ENCODE data around the gene PDPK1. TPM values are rescaled to one million over a fixed set of nuclear protein-coding genes. Genes with fewer than 3 reads are reported as not detected.
"Not testable (repeated sequence)": the region's sequence is repeated elsewhere in the genome, so short reads cannot be mapped to it uniquely, and the experiment has no call there.

The PDPK1 gene
- total RNA-seq, 2 donors from 2014 or later: 29.2 to 30.3 TPM

GRCh38 chr16:2609827-2610470, 72.1 kb downstream of the PDPK1 start:
- Mint-ChIP-seq H3K27me3 (ENCODE audit: insufficient read depth) (no peaks in the 10 kb centered on the region), H3K27ac (no peak overlapping the region), H3K4me3 (no peak overlapping the region), H3K9me3 (no peaks in the 10 kb centered on the region), H3K4me1 (peaks cover 3% of the 10 kb centered on the region), H3K36me3 (ENCODE audit: low read depth) (peaks cover 19% of the 10 kb centered on the region)
- no peak overlapping the region for H3K27ac ChIP-seq (ENCODE audit: low read depth, low read length)
- 95 to 97% methylated on average over 9 to 12 of the region's 12 CpGs for WGBS, 2 experiments (ENCODE audit: insufficient coverage in 1 of 2, insufficient read length in 1 of 2)
- no peaks in the 10 kb centered on the region for H3K4me1 ChIP-seq (ENCODE audit: control insufficient read depth, insufficient read depth, low read length)
- TF ChIP-seq, protein P1, sequence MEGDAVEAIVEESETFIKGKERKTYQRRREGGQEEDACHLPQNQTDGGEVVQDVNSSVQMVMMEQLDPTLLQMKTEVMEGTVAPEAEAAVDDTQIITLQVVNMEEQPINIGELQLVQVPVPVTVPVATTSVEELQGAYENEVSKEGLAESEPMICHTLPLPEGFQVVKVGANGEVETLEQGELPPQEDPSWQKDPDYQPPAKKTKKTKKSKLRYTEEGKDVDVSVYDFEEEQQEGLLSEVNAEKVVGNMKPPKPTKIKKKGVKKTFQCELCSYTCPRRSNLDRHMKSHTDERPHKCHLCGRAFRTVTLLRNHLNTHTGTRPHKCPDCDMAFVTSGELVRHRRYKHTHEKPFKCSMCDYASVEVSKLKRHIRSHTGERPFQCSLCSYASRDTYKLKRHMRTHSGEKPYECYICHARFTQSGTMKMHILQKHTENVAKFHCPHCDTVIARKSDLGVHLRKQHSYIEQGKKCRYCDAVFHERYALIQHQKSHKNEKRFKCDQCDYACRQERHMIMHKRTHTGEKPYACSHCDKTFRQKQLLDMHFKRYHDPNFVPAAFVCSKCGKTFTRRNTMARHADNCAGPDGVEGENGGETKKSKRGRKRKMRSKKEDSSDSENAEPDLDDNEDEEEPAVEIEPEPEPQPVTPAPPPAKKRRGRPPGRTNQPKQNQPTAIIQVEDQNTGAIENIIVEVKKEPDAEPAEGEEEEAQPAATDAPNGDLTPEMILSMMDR (conservative IDR thresholded peaks at IDR 0.05): no peak
- no peak for DNase-seq
- no peaks in the 10 kb centered on the region for H3K9me3 ChIP-seq (ENCODE audit: control insufficient read depth, low read length)
- no peaks in the 10 kb centered on the region for H3K27me3 ChIP-seq (ENCODE audit: control insufficient read depth, insufficient read depth, low read length, poor library complexity, severe bottlenecking)
- H3K9ac ChIP-seq (ENCODE audit: extremely low read depth, low read length, poor library complexity, severe bottlenecking): no peak overlapping the region
- H3K4me3 ChIP-seq (ENCODE audit: low read length): no peak overlapping the region
- peaks cover 13% of the 10 kb centered on the region for H3K36me3 ChIP-seq (ENCODE audit: control insufficient read depth, insufficient read depth, low read length)

GRCh38 chr16:2610781-2611498, 73.1 kb downstream of the PDPK1 start:
- WGBS, 2 experiments (ENCODE audit: insufficient coverage in 1 of 2, insufficient read length in 1 of 2): 93 to 96% methylated on average over 23 to 24 of the region's 29 CpGs
- Histone ChIP-seq H3K4me1 (ENCODE audit: control insufficient read depth, insufficient read depth, low read length) (no peaks in the 10 kb centered on the region), H3K27ac (ENCODE audit: low read depth, low read length) (no peak overlapping the region), H3K4me3 (ENCODE audit: low read length) (no peak overlapping the region), H3K9me3 (ENCODE audit: control insufficient read depth, low read length) (no peaks in the 10 kb centered on the region), H3K27me3 (ENCODE audit: control insufficient read depth, insufficient read depth, low read length, poor library complexity, severe bottlenecking) (no peaks in the 10 kb centered on the region), H3K9ac (ENCODE audit: extremely low read depth, low read length, poor library complexity, severe bottlenecking) (no peak overlapping the region), H3K36me3 (ENCODE audit: control insufficient read depth, insufficient read depth, low read length) (peaks cover 13% of the 10 kb centered on the region)
- DNase-seq: no peak
- TF ChIP-seq, protein P1 (conservative IDR thresholded peaks at IDR 0.05): no peak
- Mint-ChIP-seq H3K27ac (no peak overlapping the region), H3K4me3 (no peak overlapping the region), H3K4me1 (no peaks in the 10 kb centered on the region), H3K27me3 (ENCODE audit: insufficient read depth) (no peaks in the 10 kb centered on the region), H3K9me3 (no peaks in the 10 kb centered on the region), H3K36me3 (ENCODE audit: low read depth) (peaks cover 19% of the 10 kb centered on the region)

GRCh38 chr16:2611499-2611862, 73.7 kb downstream of the PDPK1 start:
- no peaks in the 10 kb centered on the region for H3K27me3 Mint-ChIP-seq (ENCODE audit: insufficient read depth)
- H3K4me3 ChIP-seq (ENCODE audit: low read length): no peak overlapping the region
- no peaks in the 10 kb centered on the region for H3K9me3 ChIP-seq (ENCODE audit: control insufficient read depth, low read length)
- no peaks in the 10 kb centered on the region for H3K4me1 Mint-ChIP-seq
- DNase-seq: no peak
- no peaks in the 10 kb centered on the region for H3K27me3 ChIP-seq (ENCODE audit: control insufficient read depth, insufficient read depth, low read length, poor library complexity, severe bottlenecking)
- no peak overlapping the region for H3K4me3 Mint-ChIP-seq
- 90 to 97% methylated on average over 4 to 8 of the region's 12 CpGs for WGBS, 2 experiments (ENCODE audit: insufficient coverage in 1 of 2, insufficient read length in 1 of 2)
- no peaks in the 10 kb centered on the region for H3K9me3 Mint-ChIP-seq
- no peak overlapping the region for H3K27ac Mint-ChIP-seq
- H3K9ac ChIP-seq (ENCODE audit: extremely low read depth, low read length, poor library complexity, severe bottlenecking): no peak overlapping the region
- peaks cover 19% of the 10 kb centered on the region for H3K36me3 Mint-ChIP-seq (ENCODE audit: low read depth)
- H3K4me1 ChIP-seq (ENCODE audit: control insufficient read depth, insufficient read depth, low read length): no peaks in the 10 kb centered on the region
- TF ChIP-seq, protein P1 (conservative IDR thresholded peaks at IDR 0.05): no peak
- H3K27ac ChIP-seq (ENCODE audit: low read depth, low read length): no peak overlapping the region
- peaks cover 13% of the 10 kb centered on the region for H3K36me3 ChIP-seq (ENCODE audit: control insufficient read depth, insufficient read depth, low read length)

DNA sequence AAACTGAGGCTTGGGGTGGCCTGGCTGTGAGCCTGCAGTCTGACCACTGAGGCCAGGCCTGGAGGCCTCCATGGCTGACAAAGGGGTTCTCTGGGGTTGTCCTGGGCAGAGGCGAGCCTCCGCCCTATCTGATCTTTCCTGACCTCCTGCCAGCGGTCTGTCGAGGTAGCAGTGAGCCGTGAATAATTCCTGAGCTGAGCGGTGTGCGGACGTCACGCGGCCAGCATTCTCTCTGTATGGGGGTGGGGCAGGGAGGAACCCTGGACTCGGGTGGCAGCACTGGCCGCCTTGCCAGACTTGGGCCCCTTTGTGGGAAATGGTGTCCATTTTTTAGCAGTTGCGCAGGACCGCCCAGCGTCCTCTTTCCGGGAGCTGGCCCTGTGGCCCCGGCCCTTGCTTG, 74.1 kb downstream of the PDPK1 start:
- not testable (repeated sequence) for H3K27ac ChIP-seq (ENCODE audit: low read depth, low read length); H3K4me3 Mint-ChIP-seq; H3K9me3 ChIP-seq (ENCODE audit: control insufficient read depth, low read length); H3K4me1 ChIP-seq (ENCODE audit: control insufficient read depth, insufficient read depth, low read length); H3K9me3 Mint-ChIP-seq; H3K27me3 ChIP-seq (ENCODE audit: control insufficient read depth, insufficient read depth, low read length, poor library complexity, severe bottlenecking); H3K27ac Mint-ChIP-seq; H3K27me3 Mint-ChIP-seq (ENCODE audit: insufficient read depth); DNase-seq; H3K4me1 Mint-ChIP-seq; H3K4me3 ChIP-seq (ENCODE audit: low read length); H3K9ac ChIP-seq (ENCODE audit: extremely low read depth, low read length, poor library complexity, severe bottlenecking)
- no CpG with 5 or more reads among the region's 17 CpGs for WGBS, 2 experiments (ENCODE audit: insufficient coverage in 1 of 2, insufficient read length in 1 of 2)
- H3K36me3 ChIP-seq (ENCODE audit: control insufficient read depth, insufficient read depth, low read length): peaks cover 13% of the 10 kb centered on the region
- H3K36me3 Mint-ChIP-seq (ENCODE audit: low read depth): peaks cover 19% of the 10 kb centered on the region

DNA sequence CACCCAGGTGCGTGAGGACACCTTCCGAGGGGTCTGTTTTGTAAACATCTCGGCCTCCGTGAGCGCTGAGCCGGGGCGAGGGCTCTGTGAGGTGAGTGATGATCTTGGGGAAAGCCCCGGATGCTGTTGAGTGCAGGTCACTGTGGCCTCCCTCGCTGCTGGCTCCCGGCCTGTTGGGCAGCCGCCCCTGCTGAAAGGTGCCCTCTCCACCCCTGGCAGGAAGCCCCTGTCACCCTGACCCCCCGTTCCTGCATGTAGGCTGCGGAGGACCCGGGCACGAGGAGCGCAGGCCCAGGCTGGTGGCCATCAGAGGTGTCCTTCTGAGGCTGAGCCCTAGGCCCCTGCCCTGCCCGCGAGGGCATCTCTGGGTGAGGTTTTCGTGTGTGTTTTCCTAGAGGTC, 75.4 kb downstream of the PDPK1 start:
- H3K9ac ChIP-seq (ENCODE audit: extremely low read depth, low read length, poor library complexity, severe bottlenecking); H3K4me3 Mint-ChIP-seq; H3K27ac ChIP-seq (ENCODE audit: low read depth, low read length); H3K9me3 Mint-ChIP-seq; H3K9me3 ChIP-seq (ENCODE audit: control insufficient read depth, low read length); H3K27me3 ChIP-seq (ENCODE audit: control insufficient read depth, insufficient read depth, low read length, poor library complexity, severe bottlenecking); H3K4me1 ChIP-seq (ENCODE audit: control insufficient read depth, insufficient read depth, low read length); DNase-seq; H3K4me1 Mint-ChIP-seq; H3K27ac Mint-ChIP-seq; H3K27me3 Mint-ChIP-seq (ENCODE audit: insufficient read depth); H3K4me3 ChIP-seq (ENCODE audit: low read length): not testable (repeated sequence)
- 97 to 100% methylated on average over 1 to 7 of the region's 19 CpGs for WGBS, 2 experiments (ENCODE audit: insufficient coverage in 1 of 2, insufficient read length in 1 of 2)
- H3K36me3 ChIP-seq (ENCODE audit: control insufficient read depth, insufficient read depth, low read length): peaks cover 13% of the 10 kb centered on the region
- H3K36me3 Mint-ChIP-seq (ENCODE audit: low read depth): peaks cover 19% of the 10 kb centered on the region
